Measurements from ENCODE around the gene NPAS1.

GRCh38 chr19:46988614-46989230 lies 30.9 kb upstream of the NPAS1 start:
- TF ChIP-seq CTCF (optimal IDR thresholded peaks at IDR 0.05 in 1 of 3, IDR thresholded peaks at IDR 0.05 in 1 of 3, conservative IDR thresholded peaks at IDR 0.05 in 1 of 3; ENCODE audit: extremely low read depth in 1 of 3, insufficient read depth in 2 of 3, low read length in 3 of 3), result no peak
- no peak for TF ChIP-seq EZH2 (IDR thresholded peaks at IDR 0.05; ENCODE audit: low read length)
